Activated T-helper 17 cell treated with anti-CD3 and anti-CD28 coated beads, Interleukin-2, amount 50 U/mL, for 72 hours (primary cell): Measurements from ENCODE around the gene FBXW5. TPM values are rescaled to one million over a fixed set of nuclear protein-coding genes. Genes with fewer than 3 reads are reported as not detected.

ENCODE experiments used
- ATAC-seq: fragments of 150-1000 bp; cut with Tn5 transposase; replicated peaks from 2 replicates; pipeline ENCODE4 v1.10.0; 2021; ENCODE audit warnings: mild to moderate bottlenecking, moderate library complexity
- H3K27ac Mint-ChIP-seq: one replicate; pipeline ENCODE4 v1.8.0; 2022; ENCODE audit warnings: mixed read lengths
- H3K27me3 Mint-ChIP-seq: one replicate; pipeline ENCODE4 v1.8.0; 2022; ENCODE audit warnings: mixed read lengths
- H3K36me3 Mint-ChIP-seq: one replicate; pipeline ENCODE4 v1.8.0; 2022; ENCODE audit warnings: low read depth, mild to moderate bottlenecking, mixed read lengths
- H3K4me1 Mint-ChIP-seq: one replicate; pipeline ENCODE4 v1.8.0; 2022; ENCODE audit warnings: mixed read lengths
- H3K4me3 Mint-ChIP-seq: one replicate; pipeline ENCODE4 v1.8.0; 2022; ENCODE audit warnings: mild to moderate bottlenecking, mixed read lengths
- H3K9me3 Mint-ChIP-seq: one replicate; pipeline ENCODE4 v1.8.0; 2022; ENCODE audit warnings: mixed read lengths
- total RNA-seq, 2 donors: library from RNA; stranded (reverse); gene quantifications; one replicate each; pipeline ENCODE4 v1.2.3, GENCODE V29; 2022

The FBXW5 gene
- total RNA-seq, 2 donors from 2014 or later = 91.0 to 99.2 TPM

DNA sequence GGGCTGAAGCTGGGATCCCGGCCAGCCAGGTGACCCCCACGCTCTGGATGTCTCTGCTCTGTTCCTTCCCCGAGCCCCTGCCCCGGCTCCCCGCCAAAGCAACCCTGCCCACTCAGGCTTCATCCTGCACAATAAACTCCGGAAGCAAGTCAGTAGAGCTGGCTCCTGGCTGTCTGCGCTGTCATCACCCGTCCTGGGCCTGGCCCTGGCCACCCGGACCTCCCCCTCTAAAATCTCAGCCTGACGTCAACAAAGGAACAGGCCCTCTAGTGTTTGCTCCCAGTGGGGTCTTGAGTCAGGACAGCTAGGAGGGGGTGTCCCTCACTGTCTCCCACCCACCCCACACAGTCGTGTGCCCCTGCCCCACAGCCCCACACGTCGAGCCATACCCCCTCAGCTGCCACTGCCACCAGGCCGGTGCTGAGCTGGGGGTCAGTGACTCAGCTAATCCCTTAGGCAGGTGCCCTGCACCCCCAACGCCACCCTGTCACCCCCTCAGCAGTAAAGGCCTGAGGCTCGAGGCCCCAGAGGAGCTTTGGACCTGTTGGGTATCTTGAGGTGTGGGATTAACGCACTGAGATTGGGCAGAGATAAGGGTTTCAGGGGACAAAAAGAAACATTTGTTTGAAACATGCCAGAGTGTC is 37.2 kb upstream of the FBXW5 start:
- Mint-ChIP-seq H3K27me3 (peaks cover 10% of the 10 kb centered on the region), H3K4me1 (peaks cover 5% of the 10 kb centered on the region), H3K36me3 (no peaks in the 10 kb centered on the region), H3K27ac (no peak overlapping the region), H3K9me3 (no peaks in the 10 kb centered on the region), H3K4me3 (no peak overlapping the region)
- no peak for ATAC-seq

DNA sequence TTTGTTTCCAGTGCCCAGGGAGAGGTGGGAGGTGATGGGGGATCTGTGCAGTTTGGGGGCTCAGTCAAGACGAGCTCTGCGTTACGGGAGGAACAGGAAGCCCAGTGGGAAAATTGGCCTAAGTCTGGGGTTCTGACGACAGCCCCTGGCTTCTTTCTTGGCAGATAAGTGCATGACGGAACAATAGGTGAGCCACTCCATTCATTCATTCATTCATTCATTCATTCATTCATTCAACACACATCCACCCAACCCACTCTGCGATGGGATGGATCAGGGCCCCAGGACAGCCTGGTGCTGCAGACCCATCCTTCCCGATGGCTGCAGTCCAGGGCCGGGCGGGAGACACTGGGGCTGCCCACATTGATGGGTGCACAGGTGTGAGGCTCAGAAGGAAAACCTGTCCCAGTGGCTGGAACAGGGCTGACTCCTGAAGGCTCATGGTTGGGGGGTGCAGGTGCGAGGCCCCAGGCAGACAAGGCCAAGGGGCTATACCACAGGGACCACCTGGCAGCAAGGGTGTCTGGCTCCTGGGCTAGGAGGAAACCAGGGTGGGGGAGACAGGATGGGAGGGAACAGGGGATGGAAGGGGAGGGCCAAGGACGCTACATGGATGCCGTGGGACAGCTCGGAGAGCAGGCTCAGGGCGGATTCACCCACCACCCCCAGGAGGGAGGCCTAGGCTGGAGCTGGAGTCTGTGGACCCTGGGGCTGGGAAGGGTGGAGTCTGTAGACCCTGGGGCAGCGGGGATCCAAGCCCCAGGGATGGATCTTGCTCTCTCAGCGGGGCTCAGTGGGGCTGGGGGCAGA is 36.3 kb upstream of the FBXW5 start:
- H3K27ac Mint-ChIP-seq = no peak overlapping the region
- H3K4me1 Mint-ChIP-seq = peaks cover 5% of the 10 kb centered on the region
- no peak for ATAC-seq
- H3K36me3 Mint-ChIP-seq = no peaks in the 10 kb centered on the region
- H3K4me3 Mint-ChIP-seq = no peak overlapping the region
- peaks cover 6% of the 10 kb centered on the region for H3K27me3 Mint-ChIP-seq
- H3K9me3 Mint-ChIP-seq = no peaks in the 10 kb centered on the region

DNA sequence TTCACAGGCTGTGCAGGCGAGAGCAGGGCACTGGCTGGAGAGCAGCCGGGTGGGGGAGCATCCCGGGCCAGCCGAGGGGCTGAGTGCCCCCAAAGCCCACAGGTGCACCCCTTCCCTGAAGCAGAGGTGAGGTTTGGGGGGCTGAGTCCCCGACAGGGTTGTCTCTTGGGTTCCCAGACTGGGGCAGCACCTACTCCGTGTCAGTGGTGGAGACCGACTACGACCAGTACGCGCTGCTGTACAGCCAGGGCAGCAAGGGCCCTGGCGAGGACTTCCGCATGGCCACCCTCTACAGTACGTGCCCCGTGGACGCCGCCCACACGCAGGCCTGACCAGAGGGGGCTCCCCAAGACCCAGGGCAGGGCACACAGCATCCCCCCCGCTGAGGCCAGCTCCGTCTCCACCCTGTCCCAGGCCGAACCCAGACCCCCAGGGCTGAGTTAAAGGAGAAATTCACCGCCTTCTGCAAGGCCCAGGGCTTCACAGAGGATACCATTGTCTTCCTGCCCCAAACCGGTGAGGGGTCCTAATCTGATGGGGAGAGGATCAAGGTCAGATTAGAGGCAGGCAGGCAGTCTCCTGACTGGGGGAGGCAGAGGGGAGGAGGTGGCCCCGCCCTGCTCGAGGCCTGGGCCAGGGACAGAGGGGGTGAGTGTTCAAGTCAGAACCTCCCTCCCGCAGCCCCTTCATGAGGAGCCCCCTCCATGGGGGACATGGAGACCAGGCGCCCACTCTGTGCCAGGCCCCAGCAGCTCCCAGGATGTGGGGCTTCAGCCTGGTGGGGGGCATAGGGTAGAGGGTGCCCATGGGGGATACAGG is 35.4 kb upstream of the FBXW5 start:
- no peak overlapping the region for H3K27ac Mint-ChIP-seq
- peaks cover 5% of the 10 kb centered on the region for H3K4me1 Mint-ChIP-seq
- no peak overlapping the region for H3K4me3 Mint-ChIP-seq
- H3K36me3 Mint-ChIP-seq = no peaks in the 10 kb centered on the region
- H3K27me3 Mint-ChIP-seq = peaks cover 6% of the 10 kb centered on the region
- no peaks in the 10 kb centered on the region for H3K9me3 Mint-ChIP-seq
- no peak for ATAC-seq

DNA sequence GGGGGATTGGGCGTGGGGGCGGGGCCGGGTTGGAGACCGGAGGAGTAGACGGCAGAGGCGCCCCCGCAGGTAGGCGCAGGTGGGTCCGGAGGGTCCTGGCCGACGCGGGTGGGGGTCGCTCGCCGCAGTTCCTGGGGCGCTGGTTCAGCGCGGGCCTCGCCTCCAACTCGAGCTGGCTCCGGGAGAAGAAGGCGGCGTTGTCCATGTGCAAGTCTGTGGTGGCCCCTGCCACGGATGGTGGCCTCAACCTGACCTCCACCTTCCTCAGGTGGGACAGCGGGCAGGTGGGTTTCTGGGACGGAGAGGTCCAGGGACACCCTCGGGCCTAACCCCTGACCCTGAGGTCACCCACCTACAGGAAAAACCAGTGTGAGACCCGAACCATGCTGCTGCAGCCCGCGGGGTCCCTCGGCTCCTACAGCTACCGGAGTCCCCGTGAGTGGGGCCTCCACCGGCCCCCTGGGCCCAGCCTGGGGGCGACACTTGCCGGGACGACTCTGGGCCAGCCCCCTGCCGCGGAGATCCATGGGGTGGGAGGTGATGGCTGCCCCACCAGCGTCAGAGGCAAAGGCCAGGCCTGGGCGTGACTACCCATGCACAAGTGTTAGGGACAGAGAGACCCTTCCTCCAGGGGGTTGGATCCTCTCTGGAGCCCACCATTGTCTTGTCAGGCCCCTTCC is 34.5 kb upstream of the FBXW5 start:
- Mint-ChIP-seq H3K9me3 (no peaks in the 10 kb centered on the region), H3K4me3 (no peak overlapping the region), H3K36me3 (no peaks in the 10 kb centered on the region), H3K27ac (no peak overlapping the region), H3K27me3 (peaks cover 4% of the 10 kb centered on the region), H3K4me1 (peaks cover 4% of the 10 kb centered on the region)
- ATAC-seq = no peak

DNA sequence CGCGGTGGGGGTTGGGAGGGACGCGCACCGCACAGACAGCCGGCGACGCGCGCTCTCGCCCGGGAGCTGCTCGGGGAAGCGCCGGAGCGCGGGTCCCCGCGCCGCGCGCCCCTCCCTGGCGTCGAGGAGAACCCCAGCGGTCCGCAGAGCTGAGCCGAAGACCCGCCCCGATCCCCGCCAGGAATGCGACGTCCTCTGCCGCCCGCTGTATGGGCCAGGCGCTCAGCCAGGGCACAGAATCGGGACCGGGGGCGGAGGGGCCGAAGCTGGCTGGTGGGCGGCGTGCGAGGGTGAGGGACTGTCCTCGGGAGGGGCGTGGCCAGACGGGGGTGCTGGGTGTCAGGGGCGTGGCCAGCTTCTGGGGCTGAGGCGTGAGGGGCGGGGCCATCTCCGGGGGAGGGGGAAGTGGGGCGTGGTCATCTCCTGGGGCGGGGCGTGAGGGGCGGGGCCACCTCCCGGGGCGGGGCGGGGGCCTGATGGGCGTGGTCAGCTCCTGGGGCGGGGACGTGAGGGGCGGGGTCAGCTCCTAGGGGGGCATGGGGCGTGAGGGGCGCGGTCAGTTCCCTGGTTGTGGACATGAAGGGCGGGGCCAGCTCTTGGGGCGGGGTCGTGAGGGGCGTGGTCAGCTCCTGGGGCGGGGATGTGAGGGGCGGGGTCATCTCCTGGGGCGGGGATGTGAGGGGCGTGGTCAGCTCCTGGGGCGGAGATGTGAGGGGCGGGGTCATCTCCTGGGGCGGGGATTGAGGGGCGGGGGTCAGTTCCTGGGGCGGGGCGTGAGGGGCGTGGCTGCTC is 33.7 kb upstream of the FBXW5 start:
- H3K36me3 Mint-ChIP-seq = no peaks in the 10 kb centered on the region
- no peaks in the 10 kb centered on the region for H3K27me3 Mint-ChIP-seq
- H3K27ac Mint-ChIP-seq = no peak overlapping the region
- ATAC-seq = peak; percentile 24
- H3K4me3 Mint-ChIP-seq = no peak overlapping the region
- H3K9me3 Mint-ChIP-seq = no peaks in the 10 kb centered on the region
- H3K4me1 Mint-ChIP-seq = no peaks in the 10 kb centered on the region

DNA sequence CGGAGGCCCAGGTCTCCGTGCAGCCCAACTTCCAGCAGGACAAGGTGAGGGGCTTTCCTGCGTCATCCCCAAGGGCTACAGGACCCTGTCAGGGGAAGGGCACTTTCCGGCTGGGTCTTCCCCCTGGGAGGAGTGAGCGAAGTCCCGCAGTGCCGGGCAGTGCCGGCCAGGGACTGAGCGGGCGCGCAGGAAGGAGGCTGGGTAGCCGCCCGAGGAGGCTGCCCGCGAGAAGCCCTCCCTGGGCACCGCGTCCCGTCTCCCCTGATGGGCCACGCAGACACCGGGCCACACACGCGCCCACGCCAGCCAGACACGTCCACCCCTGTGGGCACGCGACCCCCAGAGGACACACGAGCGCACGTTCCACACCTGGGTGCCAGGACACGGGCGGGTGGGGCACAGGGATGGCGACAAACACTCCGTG is 33.1 kb upstream of the FBXW5 start:
- ATAC-seq = no peak
- Mint-ChIP-seq H3K27me3 (no peaks in the 10 kb centered on the region), H3K4me1 (no peaks in the 10 kb centered on the region), H3K9me3 (no peaks in the 10 kb centered on the region), H3K36me3 (no peaks in the 10 kb centered on the region), H3K27ac (no peak overlapping the region), H3K4me3 (no peak overlapping the region)

DNA sequence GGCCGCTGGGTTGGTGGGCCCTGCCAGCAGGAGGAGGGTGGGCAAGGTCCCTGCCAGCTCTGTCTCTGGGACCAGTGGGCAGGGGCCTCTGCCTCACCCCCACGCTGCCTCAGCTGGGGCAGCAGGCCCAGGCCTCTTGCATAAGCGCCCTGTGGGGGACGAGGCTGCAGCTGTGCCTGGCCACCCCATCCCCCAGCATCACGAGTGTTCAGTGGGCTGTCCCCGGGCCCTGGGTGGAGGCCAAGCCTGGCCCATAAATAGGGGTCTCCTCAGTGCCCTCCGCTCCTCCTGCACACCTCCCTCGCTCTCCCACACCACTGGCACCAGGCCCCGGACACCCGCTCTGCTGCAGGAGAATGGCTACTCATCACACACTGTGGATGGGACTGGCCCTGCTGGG is 32.7 kb upstream of the FBXW5 start, which contains the start of gene PTGDS:
PTGDS (plus strand) TSS at position 282 of the 400 bp plus-strand sequence; CDS start at position 357, 75 bp downstream.
- ATAC-seq = no peak
- Mint-ChIP-seq H3K4me3 (peak within 1 kb of the TSS; percentile 56), H3K27me3 (no peaks in the 10 kb centered on the region), H3K9me3 (no peaks in the 10 kb centered on the region), H3K36me3 (no peaks in the 10 kb centered on the region), H3K27ac (no peak within 1 kb of the TSS), H3K4me1 (no peaks in the 10 kb centered on the region)

DNA sequence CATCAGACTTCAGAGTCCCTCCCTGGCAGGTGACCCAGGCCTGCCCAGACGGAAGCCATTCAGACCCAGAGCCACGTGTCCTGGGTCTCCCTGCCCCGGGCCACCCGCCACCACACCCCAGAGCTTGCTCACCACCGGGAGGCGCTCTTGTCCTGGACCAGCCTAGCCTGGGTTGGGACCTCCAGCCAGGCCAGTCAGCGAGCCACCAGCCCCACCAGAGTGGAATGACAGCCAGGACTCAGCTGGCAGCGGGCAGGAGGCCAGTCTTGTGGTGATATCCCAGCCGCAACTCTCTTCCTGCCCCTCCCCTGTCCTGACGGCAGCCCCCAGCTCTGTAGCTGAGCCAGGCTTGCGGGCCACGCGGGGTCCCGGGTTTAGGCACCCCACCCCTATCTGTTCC is 31.1 kb upstream of the FBXW5 start:
- H3K27ac Mint-ChIP-seq = peak overlapping the region; percentile 50
- H3K36me3 Mint-ChIP-seq = no peaks in the 10 kb centered on the region
- ATAC-seq = peak; percentile 37
- H3K4me3 Mint-ChIP-seq = peak overlapping the region; percentile 56
- H3K9me3 Mint-ChIP-seq = no peaks in the 10 kb centered on the region
- no peaks in the 10 kb centered on the region for H3K27me3 Mint-ChIP-seq
- H3K4me1 Mint-ChIP-seq = no peaks in the 10 kb centered on the region

DNA sequence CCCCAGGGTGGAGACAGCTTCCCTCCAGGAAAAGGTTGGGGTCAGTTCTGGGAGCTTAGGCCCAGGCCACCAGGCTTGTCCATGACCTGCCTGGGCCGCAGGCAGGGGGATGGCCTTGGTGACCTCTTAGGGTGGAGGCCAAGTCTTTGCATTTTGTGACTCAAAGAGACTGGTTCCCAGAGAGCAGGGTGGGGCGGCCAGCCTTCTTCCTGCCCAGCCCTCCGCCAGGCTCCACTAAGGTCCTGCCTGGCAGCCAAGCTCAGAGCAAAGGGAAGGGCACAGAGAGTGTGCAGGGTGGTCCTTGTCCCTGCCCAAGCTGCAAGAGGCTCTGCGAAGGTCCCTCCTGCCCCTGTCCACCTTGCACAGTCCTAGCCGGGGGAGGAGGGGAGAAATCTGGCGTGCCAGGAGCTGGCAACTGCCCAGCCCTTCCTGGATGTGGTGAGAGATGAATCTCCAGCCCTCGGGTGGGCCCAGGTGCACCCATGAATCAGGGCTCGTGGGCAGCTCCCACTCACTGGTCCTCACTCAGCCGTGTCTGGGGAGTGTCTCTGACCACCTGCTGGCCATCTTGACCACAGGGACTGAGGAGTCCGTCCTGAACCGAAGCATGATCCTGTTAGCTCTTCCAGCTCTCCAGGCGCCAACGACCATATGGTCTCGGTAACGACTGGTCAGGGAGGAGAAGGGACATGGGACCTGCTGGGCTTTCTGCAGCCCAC is 30.4 kb upstream of the FBXW5 start:
- peak; percentile 57 for ATAC-seq
- Mint-ChIP-seq H3K4me3 (peak overlapping the region; percentile 56), H3K36me3 (no peaks in the 10 kb centered on the region), H3K27me3 (no peaks in the 10 kb centered on the region), H3K4me1 (no peaks in the 10 kb centered on the region), H3K27ac (peak overlapping the region; percentile 50), H3K9me3 (no peaks in the 10 kb centered on the region)

DNA sequence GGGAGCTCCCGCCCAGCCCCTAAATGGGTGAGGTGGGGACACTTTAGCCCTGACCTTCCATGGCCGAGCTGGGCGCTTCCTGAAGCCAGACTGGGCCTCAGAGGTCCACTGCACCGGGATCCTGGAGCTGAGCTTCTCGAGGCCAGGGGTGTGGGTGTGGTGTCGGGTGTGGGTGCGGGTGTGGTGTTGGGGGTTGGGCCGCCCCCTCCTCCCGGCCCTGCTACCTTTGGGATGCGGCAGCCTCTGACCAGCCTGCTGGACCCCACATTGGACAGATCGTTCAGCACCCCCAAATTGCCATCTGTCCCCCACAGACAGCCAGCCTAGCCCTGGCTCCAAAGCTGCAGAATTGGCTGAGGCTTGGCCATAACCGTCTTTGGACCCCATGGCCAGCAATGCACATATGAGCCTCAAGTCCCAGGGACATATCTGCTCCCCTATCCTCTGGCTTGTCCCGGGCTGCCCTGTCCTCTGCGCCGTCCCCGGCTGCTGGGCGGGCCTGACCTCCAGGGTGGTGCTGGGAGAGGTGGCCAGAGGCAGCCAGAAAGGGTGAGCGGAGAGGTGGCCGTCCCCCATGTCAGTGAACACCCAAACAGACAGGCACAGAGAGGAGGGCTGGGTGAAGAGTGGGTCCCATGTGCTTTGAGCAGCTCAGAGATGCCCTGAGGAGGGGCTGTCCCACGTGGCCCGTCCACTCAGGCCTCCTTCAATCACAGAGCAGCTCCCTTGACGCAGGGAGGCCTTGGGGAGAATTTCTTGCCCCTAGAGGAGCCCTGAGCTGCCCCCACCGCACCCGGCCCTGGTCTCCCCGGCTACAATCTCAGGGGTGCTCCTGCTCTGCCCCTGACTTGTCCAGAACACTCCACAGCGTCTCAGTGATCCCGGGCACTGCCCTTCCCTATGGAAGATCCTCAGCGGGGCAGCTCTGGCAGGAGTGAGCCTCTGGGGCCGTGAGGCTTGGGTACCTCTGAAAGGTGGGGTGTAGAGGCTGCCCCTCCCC is 29.4 kb upstream of the FBXW5 start:
- Mint-ChIP-seq H3K4me1 (no peaks in the 10 kb centered on the region), H3K27me3 (no peaks in the 10 kb centered on the region), H3K36me3 (no peaks in the 10 kb centered on the region), H3K4me3 (no peak overlapping the region), H3K27ac (no peak overlapping the region), H3K9me3 (no peaks in the 10 kb centered on the region)
- ATAC-seq = no peak

DNA sequence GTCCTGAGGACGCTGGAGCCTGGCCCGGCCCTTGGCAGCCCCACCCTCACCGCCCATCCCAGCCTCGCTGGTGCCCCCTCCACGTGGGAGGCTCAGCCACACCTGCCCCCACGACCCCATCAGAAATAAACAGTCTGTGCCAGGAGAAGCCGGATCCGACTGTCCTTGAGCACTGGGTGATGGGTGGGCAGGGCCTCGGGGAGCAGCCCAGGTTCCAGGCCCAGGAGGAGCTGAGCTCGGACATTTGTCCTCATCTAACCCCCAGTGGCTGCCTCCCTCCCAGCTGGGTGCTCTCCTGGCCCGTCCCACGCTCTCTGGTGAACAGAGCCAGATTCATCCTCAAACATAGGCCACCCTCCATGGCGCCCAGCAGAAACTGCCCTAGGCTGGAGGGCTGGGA is 28.2 kb upstream of the FBXW5 start:
- H3K36me3 Mint-ChIP-seq = no peaks in the 10 kb centered on the region
- no peak overlapping the region for H3K4me3 Mint-ChIP-seq
- no peaks in the 10 kb centered on the region for H3K9me3 Mint-ChIP-seq
- no peak overlapping the region for H3K27ac Mint-ChIP-seq
- no peaks in the 10 kb centered on the region for H3K4me1 Mint-ChIP-seq
- no peak for ATAC-seq
- H3K27me3 Mint-ChIP-seq = no peaks in the 10 kb centered on the region

DNA sequence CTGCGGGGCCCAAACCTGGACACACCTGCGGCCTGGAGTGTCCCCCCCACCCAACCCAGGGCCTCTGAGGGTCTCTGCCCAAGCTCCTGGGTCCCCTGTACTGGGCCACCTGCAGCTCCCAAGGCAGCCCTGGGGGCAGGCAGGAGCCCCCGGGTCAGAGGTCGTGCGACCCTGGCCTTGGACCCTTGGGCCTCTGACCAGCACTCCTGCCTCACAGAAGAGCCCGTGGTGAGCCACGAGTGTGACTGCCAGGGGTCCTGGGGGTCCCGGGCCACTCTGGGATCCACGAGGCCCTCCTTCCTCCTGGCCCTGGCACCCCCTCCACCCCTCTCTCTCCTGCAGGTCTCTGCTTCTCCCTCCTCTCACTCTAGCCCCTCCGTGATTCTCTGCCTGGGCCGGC is 27.8 kb upstream of the FBXW5 start:
- H3K36me3 Mint-ChIP-seq = no peaks in the 10 kb centered on the region
- no peak for ATAC-seq
- no peaks in the 10 kb centered on the region for H3K27me3 Mint-ChIP-seq
- no peaks in the 10 kb centered on the region for H3K4me1 Mint-ChIP-seq
- no peaks in the 10 kb centered on the region for H3K9me3 Mint-ChIP-seq
- H3K4me3 Mint-ChIP-seq = no peak overlapping the region
- no peak overlapping the region for H3K27ac Mint-ChIP-seq
